Liver (tissue), 9 donors: ENCODE results near the gene LARGE2. TPM values are rescaled to one million over a fixed set of nuclear protein-coding genes. Genes with fewer than 3 reads are reported as not detected.

Experiments
- DNase-seq: peaks from one replicate; pipeline ENCODE4 v3.0.0-alpha.2; 2017; ENCODE audit warnings: low spot score
- H3K27ac ChIP-seq, 2 donors: one replicate each; pipeline ENCODE4 v1.7.0; 2013; ENCODE audit warnings: inconsistent platforms in 2 of 2, low read length in 2 of 2, control low read depth in 1 of 2, low read depth in 1 of 2, mild to moderate bottlenecking in 1 of 2
- H3K27me3 ChIP-seq, 4 donors: one replicate each; pipeline versions ENCODE4 v1.6.1 to v1.7.0; 2013; ENCODE audit warnings: low read length in 3 of 4, inconsistent platforms in 1 of 4, mild to moderate bottlenecking in 1 of 4, moderate library complexity in 1 of 4; ENCODE audit not compliant: control insufficient read depth in 4 of 4, insufficient read depth in 4 of 4
- H3K36me3 ChIP-seq, 4 donors: one replicate each; pipeline versions ENCODE4 v1.6.1 to v1.7.0; 2013; ENCODE audit warnings: low read length in 3 of 4, mild to moderate bottlenecking in 3 of 4, low read depth in 1 of 4, moderate library complexity in 1 of 4; ENCODE audit not compliant: control insufficient read depth in 4 of 4, insufficient read depth in 3 of 4
- H3K4me1 ChIP-seq, 4 donors: one replicate each; pipeline versions ENCODE4 v1.6.1 to v1.7.0; 2013; ENCODE audit warnings: low read length in 3 of 4, mild to moderate bottlenecking in 3 of 4, moderate library complexity in 1 of 4; ENCODE audit not compliant: control insufficient read depth in 4 of 4, insufficient read depth in 4 of 4
- H3K4me3 ChIP-seq, 3 donors: one replicate each; pipeline versions ENCODE4 v1.6.1 to v1.7.0; 2013; ENCODE audit warnings: low read length in 3 of 3, control low read depth in 1 of 3, low read depth in 1 of 3, mild to moderate bottlenecking in 1 of 3
- H3K9ac ChIP-seq, 2 donors: one replicate each; pipeline ENCODE4 v1.7.0; 2013; ENCODE audit warnings: low read length in 2 of 2, mild to moderate bottlenecking in 2 of 2, moderate library complexity in 2 of 2, control low read depth in 1 of 2, low read depth in 1 of 2
- H3K9me3 ChIP-seq, 4 donors: one replicate each; pipeline versions ENCODE4 v1.6.1 to v1.7.0; 2013; ENCODE audit warnings: low read length in 3 of 4; ENCODE audit not compliant: control insufficient read depth in 4 of 4
- ATF3 ChIP-seq: IDR thresholded peaks from 2 replicates; pipeline ENCODE4 v1.6.1; 2016; ENCODE audit warnings: antibody characterized with exemption
- CTCF ChIP-seq: fragments of 150-350 bp; IDR thresholded peaks from 2 replicates; pipeline ENCODE4 v1.5.1; 2017; ENCODE audit warnings: improper control_type of control experiment, low read depth, low read length; ENCODE audit not compliant: missing input control
- EGR1 ChIP-seq, 2 donors: IDR thresholded peaks; 2 replicates each; pipeline ENCODE4 v1.6.1; 2016 to 2018; ENCODE audit warnings: antibody characterized with exemption in 2 of 2, low read depth in 2 of 2
- FOXA1 ChIP-seq: IDR thresholded peaks from 2 replicates; pipeline ENCODE4 v1.6.1; 2016; ENCODE audit warnings: antibody characterized with exemption
- FOXA2 ChIP-seq: IDR thresholded peaks from 2 replicates; pipeline ENCODE4 v1.6.1; 2016; ENCODE audit warnings: antibody characterized with exemption
- GABPA ChIP-seq, 2 donors: IDR thresholded peaks in 1 of 2; conservative IDR thresholded peaks in 1 of 2; 2 replicates each; pipeline ENCODE4 v1.6.1; 2016; ENCODE audit warnings: antibody characterized with exemption in 2 of 2, mild to moderate bottlenecking in 1 of 2, moderate library complexity in 1 of 2
- HNF4A ChIP-seq, 2 donors: conservative IDR thresholded peaks; 2 replicates each; pipeline ENCODE4 v1.6.1; 2016; ENCODE audit warnings: antibody characterized with exemption in 2 of 2, mild to moderate bottlenecking in 2 of 2
- HNF4G ChIP-seq: IDR thresholded peaks from 2 replicates; pipeline ENCODE4 v1.6.1; 2016; ENCODE audit warnings: antibody characterized with exemption
- JUND ChIP-seq, 2 donors: IDR thresholded peaks; 2 replicates each; pipeline ENCODE4 v1.6.1; 2016; ENCODE audit warnings: antibody characterized with exemption in 2 of 2
- MAX ChIP-seq: IDR thresholded peaks from 2 replicates; pipeline ENCODE4 v1.6.1; 2016; ENCODE audit warnings: antibody characterized with exemption
- NR2F2 ChIP-seq: IDR thresholded peaks from 2 replicates; pipeline ENCODE4 v1.6.1; 2016; ENCODE audit warnings: antibody characterized with exemption
- RAD21 ChIP-seq, 2 donors: IDR thresholded peaks; 2 replicates each; pipeline ENCODE4 v1.6.1; 2016; ENCODE audit warnings: antibody characterized with exemption in 2 of 2, mild to moderate bottlenecking in 2 of 2
- REST ChIP-seq: IDR thresholded peaks from 2 replicates; pipeline ENCODE4 v1.6.1; 2016; ENCODE audit warnings: antibody characterized with exemption, mild to moderate bottlenecking
- RXRA ChIP-seq, 2 donors: IDR thresholded peaks; 2 replicates each; pipeline ENCODE4 v1.6.1; 2017 to 2018; ENCODE audit warnings: antibody characterized with exemption in 2 of 2, mild to moderate bottlenecking in 1 of 2
- SP1 ChIP-seq: IDR thresholded peaks from 2 replicates; pipeline ENCODE4 v1.6.1; 2018; ENCODE audit warnings: antibody characterized with exemption, mild to moderate bottlenecking
- YY1 ChIP-seq: IDR thresholded peaks from 2 replicates; pipeline ENCODE4 v1.6.1; 2016; ENCODE audit warnings: antibody characterized with exemption, mild to moderate bottlenecking
- ZBTB33 ChIP-seq: IDR thresholded peaks from 2 replicates; pipeline ENCODE4 v1.6.1; 2016; ENCODE audit warnings: antibody characterized with exemption
- WGBS: extraction: QIAGEN DNeasy Blood & Tissue Kit; methylation state at CpG from one replicate; pipeline ENCODE4 v1.1.7; 2013; 5-methylcytosine and 5-hydroxymethylcytosine counted together
- polyA plus RNA-seq, 2 donors: library from polyadenylated mRNA; stranded (reverse) in 1 of 2; unstranded in 1 of 2; fragments of 200-250 nt in 1 of 2; fragments of >200 nt in 1 of 2; fragmentation: Nextera tagmentation in 1 of 2; extraction: Ambion mirVana in 1 of 2; gene quantifications; one replicate each; pipeline versions ENCODE4 v1.2.1 to v1.2.3, GENCODE V29; 2013 to 2015
- total RNA-seq, 2 donors: library from RNA; depleted of rRNA; stranded (reverse); fragments of >200 nt; gene quantifications; one replicate each; pipeline ENCODE4 v1.2.3, GENCODE V29; 2014
- donor health status: healthy.
- donor health status: healthy.
- donor health status: healthy.
- donor health status: healthy.
- donor health status: healthy.

Gene LARGE2
- total and polyA plus RNA-seq, 4 donors, result 1.3 to 1.9 (median 1.5) TPM

GRCh38 chr11:45900916-45901617 is 21.4 kb upstream of the LARGE2 start:
- no peak overlapping the region for H3K9ac ChIP-seq
- WGBS, result 43% methylated on average over 8 of the region's 8 CpGs
- H3K9me3 ChIP-seq, result no peaks in the 10 kb centered on the region
- no peak for DNase-seq
- H3K27ac ChIP-seq, result no peak overlapping the region
- no peak for TF ChIP-seq ATF3
- TF ChIP-seq JUND (IDR thresholded peaks at IDR 0.05), result no peak
- no peak for TF ChIP-seq RAD21 (IDR thresholded peaks at IDR 0.05)
- TF ChIP-seq GABPA (IDR thresholded peaks at IDR 0.05 in 1 of 2, conservative IDR thresholded peaks at IDR 0.05 in 1 of 2), result no peak
- no peak for TF ChIP-seq HNF4A (conservative IDR thresholded peaks at IDR 0.05)
- no peak for TF ChIP-seq REST
- TF ChIP-seq YY1, result no peak
- no peak for TF ChIP-seq CTCF
- TF ChIP-seq FOXA2, result no peak
- no peaks in the 10 kb centered on the region for H3K27me3 ChIP-seq
- peaks cover 7 to 23% (median 13%) of the 10 kb centered on the region in 4 donors for H3K4me1 ChIP-seq
- H3K36me3 ChIP-seq, result peaks cover 0 to 3% (median 0%) of the 10 kb centered on the region in 4 donors
- H3K4me3 ChIP-seq, result no peak overlapping the region

GRCh38 chr11:45901626-45902025 is 20.8 kb upstream of the LARGE2 start:
- WGBS, result 90% methylated on average over 6 of the region's 6 CpGs
- Histone ChIP-seq H3K9me3 (no peaks in the 10 kb centered on the region), H3K9ac (no peak overlapping the region), H3K4me1 (peaks cover 5 to 18% (median 11%) of the 10 kb centered on the region in 4 donors), H3K36me3 (peaks cover 0 to 3% (median 0%) of the 10 kb centered on the region in 4 donors), H3K27me3 (no peaks in the 10 kb centered on the region), H3K27ac (no peak overlapping the region), H3K4me3 (no peak overlapping the region)
- DNase-seq, result no peak
- TF ChIP-seq CTCF (no peak), JUND (IDR thresholded peaks at IDR 0.05) (no peak), RAD21 (IDR thresholded peaks at IDR 0.05) (no peak), NR2F2 (no peak), FOXA1 (no peak), EGR1 (IDR thresholded peaks at IDR 0.05; ENCODE audit: low read depth in 2 of 2) (no peak), ZBTB33 (no peak), SP1 (no peak), ATF3 (no peak), HNF4A (conservative IDR thresholded peaks at IDR 0.05) (no peak), MAX (no peak), FOXA2 (no peak), HNF4G (no peak), RXRA (IDR thresholded peaks at IDR 0.05) (no peak)
